Spleen (tissue), 11 donors: ENCODE results near the gene DENND1B. TPM values are rescaled to one million over a fixed set of nuclear protein-coding genes. Genes with fewer than 3 reads are reported as not detected.

ENCODE experiments used
- DNase-seq: peaks from one replicate; pipeline ENCODE4 v3.0.0-alpha.2; 2020
- H3K27ac ChIP-seq, 8 donors: fragments of 200-600 bp; sonication (generic) in 7 of 8; 1 replicate in 4 of 8; 2 replicates in 4 of 8; pipeline versions ENCODE4 v1.5.0 to v1.8.0; 2016 to 2021; ENCODE audit warnings: inconsistent platforms in 4 of 8, mild to moderate bottlenecking in 4 of 8, moderate library complexity in 1 of 8
- H3K27me3 ChIP-seq, 7 donors: fragments of 200-600 bp; sonication (generic) in 6 of 7; replicated peaks in 1 of 7; 1 replicate in 4 of 7; 2 replicates in 3 of 7; pipeline versions ENCODE4 v1.5.0 to v1.8.0; 2016 to 2021; ENCODE audit warnings: inconsistent platforms in 3 of 7, mild to moderate bottlenecking in 1 of 7
- H3K36me3 ChIP-seq, 6 donors: fragments of 200-600 bp; sonication (generic) in 5 of 6; 1 replicate in 4 of 6; 2 replicates in 2 of 6; pipeline versions ENCODE4 v1.5.0 to v1.8.0; 2016 to 2021; ENCODE audit warnings: inconsistent platforms in 2 of 6
- H3K4me1 ChIP-seq, 6 donors: fragments of 200-600 bp; sonication (generic) in 5 of 6; 1 replicate in 3 of 6; 2 replicates in 3 of 6; pipeline versions ENCODE4 v1.5.0 to v1.8.0; 2016 to 2021; ENCODE audit warnings: inconsistent platforms in 3 of 6
- H3K4me3 ChIP-seq, 8 donors: fragments of 200-600 bp; sonication (generic) in 7 of 8; 1 replicate in 4 of 8; 2 replicates in 4 of 8; pipeline versions ENCODE4 v1.5.0 to v1.8.0; 2016 to 2021; ENCODE audit warnings: inconsistent platforms in 4 of 8, mild to moderate bottlenecking in 4 of 8, moderate library complexity in 2 of 8
- H3K9me3 ChIP-seq, 8 donors: fragments of 200-600 bp; sonication (generic) in 7 of 8; 1 replicate in 4 of 8; 2 replicates in 4 of 8; pipeline versions ENCODE4 v1.5.0 to v1.8.0; 2016 to 2021; ENCODE audit warnings: inconsistent platforms in 4 of 8
- POLR2A ChIP-seq, 3 donors: fragments of 450-650 bp; IDR thresholded peaks; one replicate each; pipeline ENCODE4 v1.5.1; 2017; ENCODE audit warnings: antibody characterized with exemption in 3 of 3, mild to moderate bottlenecking in 1 of 3
- POLR2AphosphoS5 ChIP-seq, 3 donors: sonication (generic); formaldehyde crosslinking; IDR thresholded peaks; one replicate each; pipeline ENCODE4 v1.5.1; 2017; ENCODE audit warnings: antibody characterized with exemption in 3 of 3
- WGBS, 5 donors: extraction: QIAGEN DNeasy Blood & Tissue Kit in 3 of 5; methylation state at CpG; one replicate each; pipeline versions ENCODE4 v1.1.5 to v1.1.7; 2013 to 2018; 5-methylcytosine and 5-hydroxymethylcytosine counted together
- intact Hi-C: fragments of 100-400 bp; cut with DNase I; formaldehyde crosslinking; loops from one replicate; pipeline ENCODE4 v1.15.0; 2023; ENCODE audit warnings: low total_unique reads
- polyA plus RNA-seq, 3 donors: library from polyadenylated mRNA; stranded (reverse); fragments of 200-250 nt; gene quantifications; one replicate each; pipeline ENCODE4 v1.2.1, GENCODE V29; 2013
- total RNA-seq, 7 donors: library from RNA; depleted of rRNA in 3 of 7; stranded (reverse); fragments of >200 nt in 3 of 7; fragmentation: NEBNext Ultra II Directional in 4 of 7; extraction: Animal tissue kit (Norgen Biotek cat#: 25700) in 4 of 7; gene quantifications; one replicate each; pipeline versions ENCODE4 v1.1.0 to v1.2.1, GENCODE V29; 2016 to 2021
- TF ChIP-seq, protein P1 (sequence below), 11 experiments: fragments of 200-600 bp in 7 of 11; fragments of 450-650 bp in 4 of 11; sonication (generic) in 4 of 11; IDR thresholded peaks in 8 of 11; conservative IDR thresholded peaks in 3 of 11; 1 replicate in 7 of 11; 2 replicates in 4 of 11; pipeline versions ENCODE4 v1.4.0 to v1.8.0; 2016 to 2021; ENCODE audit warnings: antibody characterized with exemption in 11 of 11, inconsistent platforms in 4 of 11, mild to moderate bottlenecking in 1 of 11
- donor health status: healthy with polysubstance abuse.
- donor health status: DM: no; HTN: no; CAD: no; lungs with moderate emphysema.
- donor health status: DM: no; HTN: no; CAD: no.
- donor health status: Bipolar disorder and iron deficiency.
- donor health status: healthy.
- donor health status: DM: no; HTN: no; CAD: no.
- donor health status: DM: yes; HTN: yes; CAD: no.

The DENND1B gene
- total and polyA plus RNA-seq, 10 donors, result 2.8 to 31.8 (median 19.6) TPM

DNA sequence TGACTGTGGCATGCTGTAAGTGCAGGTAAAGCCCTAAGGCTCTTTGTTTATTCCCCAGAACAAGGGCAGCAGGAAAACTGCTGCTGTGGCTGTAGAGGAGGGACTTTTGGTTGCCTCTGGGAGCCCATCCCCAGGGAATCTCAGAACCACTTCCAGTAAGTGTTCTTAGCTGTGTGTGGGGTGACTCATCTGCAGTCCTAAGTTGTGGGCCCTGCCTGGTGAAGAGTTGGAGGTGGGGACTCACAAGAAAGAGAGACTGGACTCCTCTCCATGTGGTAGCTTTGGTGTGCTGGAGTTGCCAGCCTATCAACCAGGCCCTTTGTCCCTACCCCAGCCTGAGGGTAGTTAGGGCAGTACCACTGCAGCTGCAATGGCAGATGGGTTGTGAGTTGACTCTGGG lies 24.0 kb upstream of the DENND1B start:
- DNase-seq, result no peak
- H3K4me3 ChIP-seq, result no peak overlapping the region
- peaks cover 0 to 61% (median 36%) of the 10 kb centered on the region in 8 donors for H3K9me3 ChIP-seq
- H3K36me3 ChIP-seq, result no peaks in the 10 kb centered on the region
- H3K27ac ChIP-seq, result no peak overlapping the region
- H3K4me1 ChIP-seq, result no peaks in the 10 kb centered on the region
- intact Hi-C loops, result no loop called here
- TF ChIP-seq POLR2A (IDR thresholded peaks at IDR 0.05) (no peak), POLR2AphosphoS5 (IDR thresholded peaks at IDR 0.05) (no peak)
- TF ChIP-seq, protein P1, sequence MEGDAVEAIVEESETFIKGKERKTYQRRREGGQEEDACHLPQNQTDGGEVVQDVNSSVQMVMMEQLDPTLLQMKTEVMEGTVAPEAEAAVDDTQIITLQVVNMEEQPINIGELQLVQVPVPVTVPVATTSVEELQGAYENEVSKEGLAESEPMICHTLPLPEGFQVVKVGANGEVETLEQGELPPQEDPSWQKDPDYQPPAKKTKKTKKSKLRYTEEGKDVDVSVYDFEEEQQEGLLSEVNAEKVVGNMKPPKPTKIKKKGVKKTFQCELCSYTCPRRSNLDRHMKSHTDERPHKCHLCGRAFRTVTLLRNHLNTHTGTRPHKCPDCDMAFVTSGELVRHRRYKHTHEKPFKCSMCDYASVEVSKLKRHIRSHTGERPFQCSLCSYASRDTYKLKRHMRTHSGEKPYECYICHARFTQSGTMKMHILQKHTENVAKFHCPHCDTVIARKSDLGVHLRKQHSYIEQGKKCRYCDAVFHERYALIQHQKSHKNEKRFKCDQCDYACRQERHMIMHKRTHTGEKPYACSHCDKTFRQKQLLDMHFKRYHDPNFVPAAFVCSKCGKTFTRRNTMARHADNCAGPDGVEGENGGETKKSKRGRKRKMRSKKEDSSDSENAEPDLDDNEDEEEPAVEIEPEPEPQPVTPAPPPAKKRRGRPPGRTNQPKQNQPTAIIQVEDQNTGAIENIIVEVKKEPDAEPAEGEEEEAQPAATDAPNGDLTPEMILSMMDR (IDR thresholded peaks at IDR 0.05 in 8 of 11, conservative IDR thresholded peaks at IDR 0.05 in 3 of 11), result no peak
- H3K27me3 ChIP-seq, result no peaks in the 10 kb centered on the region

- DNase-seq, result no peak
- TF ChIP-seq POLR2A (IDR thresholded peaks at IDR 0.05) (no peak), POLR2AphosphoS5 (IDR thresholded peaks at IDR 0.05) (no peak)
- TF ChIP-seq, protein P1 (IDR thresholded peaks at IDR 0.05 in 8 of 11, conservative IDR thresholded peaks at IDR 0.05 in 3 of 11), result no peak
- intact Hi-C loops, result no loop called here
- 44 to 86% (median 67%) methylated on average over 1 of the region's 1 CpG for WGBS, 5 donors
- H3K4me1 ChIP-seq, result no peaks in the 10 kb centered on the region
- peaks cover 0 to 61% (median 36%) of the 10 kb centered on the region in 8 donors for H3K9me3 ChIP-seq
- no peaks in the 10 kb centered on the region for H3K36me3 ChIP-seq
- no peaks in the 10 kb centered on the region for H3K27me3 ChIP-seq
- no peak overlapping the region for H3K27ac ChIP-seq
- no peak overlapping the region for H3K4me3 ChIP-seq
Measured at GRCh38 chr1:197798492-197798891, 23.2 kb upstream of the DENND1B start.

DNA sequence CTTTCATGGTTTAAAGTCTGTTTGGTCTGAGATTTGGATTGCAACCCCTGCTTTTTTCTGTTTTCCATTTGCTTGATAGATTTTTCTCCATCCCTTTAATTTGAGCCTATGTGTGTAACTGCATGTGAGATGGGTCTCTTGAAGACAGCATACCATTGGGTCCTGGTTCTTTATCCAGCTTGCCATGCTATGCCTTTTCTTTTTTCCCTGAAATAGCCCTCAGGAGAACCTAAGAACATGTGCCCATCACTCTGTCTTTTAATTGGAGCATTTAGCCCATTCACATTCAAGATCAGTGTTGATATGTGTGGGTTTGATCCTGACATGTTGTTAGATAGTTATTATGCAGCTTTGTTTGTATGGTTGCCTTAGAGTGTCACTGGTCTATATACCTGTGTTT lies 21.7 kb upstream of the DENND1B start:
- Histone ChIP-seq H3K27me3 (no peaks in the 10 kb centered on the region), H3K9me3 (peaks cover 0 to 57% (median 36%) of the 10 kb centered on the region in 8 donors), H3K36me3 (no peaks in the 10 kb centered on the region), H3K4me1 (no peaks in the 10 kb centered on the region), H3K27ac (no peak overlapping the region), H3K4me3 (no peak overlapping the region)
- intact Hi-C loops, result no loop called here
- TF ChIP-seq, protein P1 (IDR thresholded peaks at IDR 0.05 in 8 of 11, conservative IDR thresholded peaks at IDR 0.05 in 3 of 11), result no peak
- no peak for DNase-seq

GRCh38 chr1:197788741-197789739 lies 13.8 kb upstream of the DENND1B start:
- H3K27ac ChIP-seq, result no peak overlapping the region
- no peaks in the 10 kb centered on the region for H3K27me3 ChIP-seq
- H3K36me3 ChIP-seq, result no peaks in the 10 kb centered on the region
- no peaks in the 10 kb centered on the region for H3K4me1 ChIP-seq
- intact Hi-C loops, result no loop called here
- 83 to 94% (median 90%) methylated on average over 3 of the region's 3 CpGs for WGBS, 5 donors
- TF ChIP-seq POLR2AphosphoS5 (IDR thresholded peaks at IDR 0.05) (no peak), POLR2A (IDR thresholded peaks at IDR 0.05) (no peak)
- TF ChIP-seq, protein P1 (IDR thresholded peaks at IDR 0.05 in 8 of 11, conservative IDR thresholded peaks at IDR 0.05 in 3 of 11), result no peak
- no peak overlapping the region for H3K4me3 ChIP-seq
- no peaks in the 10 kb centered on the region for H3K9me3 ChIP-seq
- DNase-seq, result no peak
